ENCODE results near the gene C6orf132.

Gene C6orf132

DNA sequence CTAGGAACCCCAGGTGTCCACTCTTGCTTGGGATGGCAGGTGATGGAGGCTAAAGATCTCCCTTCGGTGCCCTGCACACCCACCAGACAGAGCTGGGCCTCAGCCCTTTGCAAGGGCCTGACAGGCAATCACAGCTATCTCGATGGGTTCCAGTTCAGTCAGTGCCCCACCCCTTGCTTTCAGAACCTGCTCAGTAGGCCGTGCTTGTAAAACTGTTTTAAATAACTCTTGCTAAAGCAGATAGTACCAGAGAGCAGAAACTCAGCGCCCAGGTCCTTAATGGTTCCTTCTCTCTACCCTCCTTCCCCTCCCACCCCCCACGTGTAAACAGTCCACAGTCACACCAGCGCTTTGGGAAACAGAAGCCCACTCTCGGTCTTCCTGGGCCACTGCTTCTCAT, 39.2 kb downstream of the C6orf132 start:
- DNase-seq: no peak

- DNase-seq: no peak
These were observed 41.2 kb downstream of the C6orf132 start for GRCh38 chr6:42101186-42101657.

DNA sequence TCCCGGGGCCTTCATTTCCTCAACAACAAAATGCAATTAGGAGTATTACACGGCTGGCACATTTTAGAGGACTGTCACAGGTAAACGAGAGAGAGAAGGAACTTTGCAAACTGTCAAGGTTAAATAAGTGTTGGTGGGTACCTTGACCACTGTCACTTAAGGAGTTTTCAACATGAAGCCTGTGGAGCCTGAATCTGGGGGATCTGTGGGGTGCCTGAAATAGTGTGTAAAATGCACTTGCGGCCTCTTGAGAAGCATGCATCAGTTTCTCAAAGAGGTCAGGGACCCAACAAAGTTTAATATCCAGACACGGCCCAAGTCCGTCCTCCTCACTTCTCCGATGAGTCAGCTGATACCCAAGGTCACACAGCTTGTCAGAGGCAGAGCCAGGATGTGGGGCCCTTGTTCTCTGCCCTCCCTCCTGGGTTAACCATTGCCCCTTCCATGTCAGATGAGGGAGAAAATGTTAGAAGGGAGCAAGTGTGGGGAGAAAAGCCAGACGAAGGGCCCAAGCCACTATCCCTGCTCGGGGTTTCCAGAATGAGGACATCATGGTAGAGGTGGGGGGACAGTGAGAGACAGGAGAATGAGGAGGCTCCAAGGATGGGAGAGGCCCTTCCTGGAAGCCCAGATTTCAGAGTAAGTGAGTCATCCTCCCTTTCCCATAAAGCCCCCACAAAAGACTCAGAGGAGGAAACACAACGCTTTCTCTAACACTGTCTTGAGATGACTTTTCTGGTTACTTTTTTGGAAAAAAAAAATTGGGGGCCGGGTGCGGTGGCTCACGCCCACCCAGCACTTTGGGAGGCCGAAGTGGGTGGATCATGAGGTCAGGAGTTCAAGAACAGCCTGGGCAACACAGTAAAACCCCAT, 42.2 kb downstream of the C6orf132 start:
- no peak for DNase-seq

DNA sequence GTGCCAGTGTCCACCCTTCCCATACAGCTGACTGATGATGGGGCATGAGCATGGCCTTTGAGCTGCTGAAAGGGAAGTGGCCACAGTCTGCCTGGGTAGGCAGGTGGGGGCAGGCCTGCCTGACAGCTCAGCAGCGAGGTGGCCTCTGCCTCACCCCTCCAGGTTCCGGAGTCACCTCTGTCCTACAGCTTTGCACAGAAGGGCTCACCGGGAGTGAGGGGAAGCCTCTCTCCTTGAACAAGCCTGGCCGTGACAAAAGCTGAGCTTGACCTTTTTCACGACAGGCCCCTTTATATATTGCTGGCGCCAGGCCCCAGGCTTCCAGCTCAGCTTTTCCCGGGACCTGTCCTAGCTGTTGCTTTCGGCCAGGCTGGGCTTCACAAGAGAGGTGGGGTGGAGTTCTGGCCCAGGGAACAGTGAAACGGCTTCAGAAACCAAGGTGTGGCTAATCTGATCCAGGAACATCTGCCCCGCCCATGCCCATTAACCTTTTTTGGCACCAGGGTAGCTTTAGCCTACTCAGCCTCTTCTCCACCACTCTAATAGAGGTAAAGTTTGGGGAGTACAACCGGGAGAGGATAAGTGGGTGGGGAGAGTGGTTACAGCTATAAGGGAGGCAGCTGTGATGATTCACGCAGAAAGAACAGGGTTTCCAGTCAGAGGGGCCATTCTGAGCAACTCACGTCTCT, 42.9 kb downstream of the C6orf132 start:
- no peak for DNase-seq

GRCh38 chr6:42095776-42096541, 46.5 kb downstream of the C6orf132 start:
- no peak for DNase-seq

DNA sequence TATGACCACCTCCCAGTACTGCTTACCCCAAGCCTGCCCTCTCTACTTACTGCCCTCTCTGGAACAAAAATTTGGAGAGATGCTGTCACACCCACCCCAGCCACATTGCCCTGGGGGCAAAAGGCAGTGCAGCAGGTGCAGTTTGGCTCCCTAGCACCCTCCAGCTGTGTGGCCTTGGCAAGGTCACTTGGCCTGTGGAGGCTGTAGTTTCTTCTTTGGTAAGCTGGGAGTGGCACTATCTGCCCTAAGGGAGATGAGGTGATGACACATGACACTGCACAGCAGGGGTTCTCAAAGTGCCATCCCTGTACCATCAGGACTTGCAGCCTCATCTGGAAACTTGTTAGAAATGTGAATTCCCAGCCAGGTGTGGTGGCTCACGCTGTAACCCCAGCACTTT, 47.3 kb downstream of the C6orf132 start:
- no peak for DNase-seq

- DNase-seq: no peak
These were observed 48.7 kb downstream of the C6orf132 start for GRCh38 chr6:42093582-42094329.

- DNase-seq: no peak
These were observed 50.7 kb downstream of the C6orf132 start for GRCh38 chr6:42091718-42092023.

DNA sequence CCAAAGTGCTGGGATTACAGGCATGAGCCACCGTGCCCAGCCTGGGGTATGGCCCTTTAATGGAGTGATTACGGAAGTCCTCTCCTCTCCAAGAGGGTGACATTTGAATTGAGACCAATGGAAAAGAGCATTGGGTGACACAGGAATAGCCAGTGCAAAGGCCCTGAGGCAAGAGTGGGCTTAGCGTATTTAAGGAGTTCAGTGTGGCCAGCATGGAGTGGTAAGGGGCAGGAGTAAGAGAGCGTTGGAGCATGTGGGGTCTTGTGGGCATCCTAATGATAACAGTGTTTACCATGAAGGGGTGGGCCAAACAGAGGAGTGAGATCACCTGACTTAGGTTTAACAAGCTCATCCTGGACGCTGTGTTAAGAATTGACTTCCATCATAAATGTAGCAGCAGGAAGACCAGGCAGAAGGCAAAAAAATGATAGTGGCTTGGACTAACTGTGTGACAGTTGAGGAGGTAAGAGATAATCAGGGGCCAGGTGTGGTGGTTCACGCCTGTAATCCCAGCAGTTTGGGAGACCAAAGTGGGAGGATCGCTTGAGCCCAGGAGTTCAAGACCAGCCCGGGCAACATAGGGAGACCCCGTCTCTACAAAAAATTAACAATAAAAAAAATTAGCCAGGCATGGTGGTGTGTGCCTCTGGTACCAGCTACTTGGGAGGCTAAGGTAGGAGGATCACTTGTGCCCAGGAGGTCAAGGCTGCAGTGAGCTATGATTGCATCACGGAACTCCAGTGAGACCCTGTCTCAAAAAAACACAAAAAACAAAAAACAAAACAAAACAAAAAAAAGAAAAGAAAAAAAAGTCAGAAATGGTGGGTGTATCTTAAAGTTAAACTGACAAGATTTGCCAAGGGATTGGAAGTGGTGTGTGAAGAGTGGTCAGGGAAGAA, 51.4 kb downstream of the C6orf132 start:
- DNase-seq: no peak

GRCh38 chr6:42088101-42088591, 54.3 kb downstream of the C6orf132 start:
- DNase-seq: no peak

- DNase-seq: no peak
These were observed 56.1 kb downstream of the C6orf132 start for GRCh38 chr6:42086046-42087035.

DNA sequence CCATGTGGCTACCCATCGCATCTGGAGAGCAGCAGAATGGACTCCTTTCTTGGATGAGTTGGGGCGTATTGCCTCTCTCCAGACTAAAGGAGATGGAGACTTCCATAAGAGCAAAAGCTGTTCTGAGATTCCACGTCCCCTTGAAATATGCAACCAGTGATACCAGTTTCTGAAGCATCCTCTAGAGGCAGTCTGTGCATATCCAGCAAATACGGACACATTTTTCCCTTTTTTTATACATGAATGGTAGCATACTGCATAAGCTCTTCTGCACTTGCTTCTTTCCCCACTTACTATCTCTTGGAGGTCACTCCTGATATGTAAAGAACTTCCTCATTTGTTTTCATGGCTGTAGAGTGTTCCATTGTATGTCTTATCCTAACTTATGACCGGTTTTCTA, 57.5 kb downstream of the C6orf132 start:
- DNase-seq: no peak

GRCh38 chr6:42083530-42083929, 58.9 kb downstream of the C6orf132 start:
- no peak for DNase-seq

DNA sequence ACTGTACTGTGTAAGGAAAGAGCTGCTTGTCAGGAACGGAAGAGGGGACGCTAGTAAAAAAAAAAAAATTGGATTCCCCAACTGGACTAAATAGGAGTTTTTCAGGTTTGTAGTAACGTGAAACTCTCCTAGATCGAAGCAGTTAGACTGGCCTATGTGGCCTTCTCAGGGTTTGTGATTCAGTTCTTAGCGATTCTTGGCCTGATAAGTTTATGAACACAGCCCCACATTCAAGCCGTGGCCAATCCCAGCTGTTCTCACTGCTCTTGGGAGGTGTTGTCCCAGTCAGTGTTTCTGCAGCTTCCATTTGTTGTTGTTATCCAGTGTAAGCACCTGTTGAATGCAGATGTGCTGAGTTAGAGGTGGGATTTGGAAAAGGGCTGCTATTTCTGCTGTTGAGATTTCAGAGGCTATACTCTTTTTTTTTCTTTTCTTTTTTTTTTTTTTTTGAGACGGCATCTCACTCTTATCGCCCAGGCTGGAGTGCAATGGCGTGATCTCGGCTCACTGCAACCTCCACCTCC, 62.4 kb downstream of the C6orf132 start:
- DNase-seq: no peak

GRCh38 chr6:42078386-42078785, 64.0 kb downstream of the C6orf132 start:
- DNase-seq: no peak

DNA sequence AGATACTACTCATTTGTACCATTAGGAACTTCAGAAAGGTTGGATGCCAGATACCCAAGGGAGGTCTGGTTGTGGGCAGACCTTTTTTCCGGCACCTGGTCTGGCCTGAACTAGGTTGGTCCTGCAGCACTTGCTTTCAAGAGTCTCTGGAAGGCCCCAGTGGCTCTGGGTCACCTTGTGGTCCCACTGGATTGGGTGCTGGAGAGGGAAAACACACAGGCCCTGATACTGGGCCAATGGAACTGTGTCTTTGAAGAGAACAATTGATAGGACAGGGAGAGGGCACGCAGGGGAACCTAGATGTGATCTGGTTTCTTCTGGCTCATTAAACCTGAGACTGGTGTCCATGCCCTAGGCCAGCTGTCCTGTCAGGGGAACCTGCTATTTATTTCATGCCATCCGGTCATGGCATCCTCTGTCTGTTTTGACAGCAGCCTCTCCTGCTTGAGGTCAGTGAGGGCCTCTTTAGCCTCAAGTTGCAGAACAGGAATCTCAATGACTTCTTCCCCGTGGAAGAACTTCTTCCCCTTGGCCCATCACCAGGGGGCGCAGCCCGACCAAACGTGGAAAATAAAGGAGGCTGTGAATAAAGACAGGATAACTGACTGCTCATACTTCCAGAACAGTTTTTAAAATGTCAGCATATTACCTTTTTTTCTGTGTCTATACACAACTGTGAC, 67.1 kb downstream of the C6orf132 start:
- DNase-seq: peak; percentile 50 to 61

DNA sequence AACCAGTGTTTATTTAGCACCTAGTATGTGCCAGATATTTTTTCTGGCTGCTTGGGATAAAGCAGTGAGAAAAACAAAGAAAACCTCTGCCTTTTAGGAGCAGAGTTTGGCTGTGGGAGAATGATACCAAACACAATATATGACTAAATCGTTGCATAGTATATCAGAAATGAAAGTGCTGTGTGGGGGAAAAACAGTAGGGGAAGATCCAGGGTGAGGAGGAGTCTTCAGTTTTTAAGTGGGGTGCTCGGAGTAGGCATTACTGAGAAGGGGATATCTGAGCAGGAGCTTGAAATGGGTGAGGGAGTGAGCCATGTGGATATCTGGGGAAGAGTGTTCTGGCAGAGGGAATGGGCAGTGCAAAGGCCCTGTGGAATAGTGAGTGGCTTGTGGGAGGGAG, 69.1 kb downstream of the C6orf132 start:
- DNase-seq: no peak

GRCh38 chr6:42071881-42072583, 70.4 kb downstream of the C6orf132 start:
- DNase-seq: no peak
